HG02759 (cell line): Measurements from ENCODE around the gene KRT14.
"Not testable (repeated sequence)": the region's sequence is repeated elsewhere in the genome, so short reads cannot be mapped to it uniquely, and the experiment has no call there.

Source experiments
- ATAC-seq: cut with Tn5 transposase; IDR thresholded peaks from one replicate; pipeline ENCODE4 v1.9.1; 2021; ENCODE audit warnings: mild to moderate bottlenecking, moderate library complexity; ENCODE audit not compliant: unreplicated experiment

KRT14 gene

DNA sequence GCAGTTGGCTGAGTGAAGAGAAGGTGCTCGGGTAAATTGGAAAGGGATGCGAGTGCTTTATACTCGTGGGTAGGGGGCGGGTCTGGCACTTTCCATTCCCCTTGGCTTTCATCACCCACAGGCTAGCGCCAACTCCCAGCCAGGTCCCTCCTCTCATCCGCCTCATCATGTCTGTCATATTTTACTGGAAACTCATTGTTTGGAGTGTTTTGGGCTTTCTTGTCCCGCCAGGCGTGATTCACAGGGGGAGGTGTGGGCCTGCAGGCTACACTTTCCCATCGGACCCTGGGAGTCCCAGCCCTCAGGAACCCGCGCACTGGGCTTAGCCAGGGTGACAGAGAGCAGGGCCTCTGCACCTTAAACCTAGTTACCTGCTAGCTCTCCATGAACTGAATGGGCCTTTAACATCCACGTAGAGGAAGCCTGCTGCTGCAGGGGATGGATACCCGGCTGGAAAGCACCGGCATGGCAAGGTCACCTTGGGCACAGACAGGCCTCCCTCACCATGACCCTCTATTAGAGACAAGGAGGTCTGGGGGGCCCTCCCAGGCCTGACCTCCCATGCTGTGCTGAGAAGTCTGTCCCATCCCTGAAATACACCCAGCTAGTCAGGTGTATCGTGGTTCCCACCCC is at the start of gene KRT14:
KRT14 (minus strand) TSS at position 33 of the 633 bp plus-strand sequence. CDS start 61 bp downstream, outside the sequence.
- no peak for ATAC-seq

DNA sequence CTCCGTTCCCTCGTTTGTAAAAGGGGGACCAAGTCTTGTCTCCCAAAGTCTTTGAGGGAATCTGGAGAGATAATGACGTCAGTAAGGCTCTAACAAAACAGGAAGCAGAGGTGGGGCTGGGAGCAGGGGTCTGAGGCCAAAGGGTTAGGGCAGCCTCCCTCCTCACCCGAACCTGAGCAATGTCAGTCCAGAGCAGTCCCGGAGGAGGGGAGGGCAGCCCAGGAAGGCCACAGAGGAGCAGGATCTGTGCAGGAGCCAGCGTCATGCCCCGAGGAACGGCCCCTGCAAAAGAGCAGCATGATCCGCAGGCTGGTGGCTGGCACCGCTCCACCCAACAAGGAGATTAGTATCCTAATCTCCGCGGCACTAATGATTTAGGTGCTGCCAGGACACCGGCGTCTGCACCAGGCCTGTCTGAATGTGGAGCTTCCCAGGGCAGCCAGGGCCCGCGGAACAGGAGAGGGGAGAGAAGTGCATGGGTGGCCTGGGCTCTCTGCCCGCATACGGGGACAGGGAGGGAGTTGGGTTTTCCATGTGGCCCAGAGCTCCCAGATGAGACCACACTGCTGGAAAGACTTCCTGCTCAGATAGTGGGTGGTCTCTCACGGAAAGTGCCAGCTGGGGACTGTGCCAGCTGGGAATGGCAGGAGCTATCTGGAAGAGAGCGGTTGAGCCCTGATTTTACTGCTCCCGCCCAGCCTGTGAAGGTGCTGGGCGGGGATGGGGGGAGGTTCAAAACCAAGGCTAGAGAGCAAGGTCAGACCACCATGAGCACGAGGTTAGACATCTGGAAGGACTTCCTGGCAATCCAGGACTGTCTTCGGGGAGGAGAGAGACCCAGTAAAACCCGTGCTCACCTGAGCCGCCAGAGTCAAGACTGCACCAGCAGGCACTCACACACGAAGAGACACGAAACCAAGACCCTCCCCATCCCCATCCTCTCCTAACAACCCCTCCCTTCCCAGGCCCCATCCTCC is 48.7 kb upstream of the KRT14 start:
- no peak for ATAC-seq

DNA sequence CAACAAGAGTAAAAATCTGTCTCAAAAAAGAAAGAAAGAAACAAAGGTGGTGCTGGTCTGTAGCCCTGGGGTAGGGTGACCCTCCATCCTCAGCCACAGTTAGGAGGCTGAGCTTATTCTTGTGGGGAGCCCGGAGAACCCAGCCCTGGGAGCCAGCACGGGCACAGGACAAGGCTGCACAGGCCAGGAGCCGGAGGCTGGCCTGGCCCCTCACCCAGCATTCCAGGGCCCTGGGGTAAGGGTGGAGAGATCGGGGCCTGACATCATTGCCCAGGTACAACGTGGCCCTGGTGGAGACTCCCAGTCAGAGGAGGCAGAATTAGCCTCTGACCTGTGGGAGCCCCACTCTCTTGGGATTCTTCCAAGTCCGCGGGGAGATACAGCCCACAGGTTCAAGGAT is 47.9 kb upstream of the KRT14 start:
- ATAC-seq: no peak

DNA sequence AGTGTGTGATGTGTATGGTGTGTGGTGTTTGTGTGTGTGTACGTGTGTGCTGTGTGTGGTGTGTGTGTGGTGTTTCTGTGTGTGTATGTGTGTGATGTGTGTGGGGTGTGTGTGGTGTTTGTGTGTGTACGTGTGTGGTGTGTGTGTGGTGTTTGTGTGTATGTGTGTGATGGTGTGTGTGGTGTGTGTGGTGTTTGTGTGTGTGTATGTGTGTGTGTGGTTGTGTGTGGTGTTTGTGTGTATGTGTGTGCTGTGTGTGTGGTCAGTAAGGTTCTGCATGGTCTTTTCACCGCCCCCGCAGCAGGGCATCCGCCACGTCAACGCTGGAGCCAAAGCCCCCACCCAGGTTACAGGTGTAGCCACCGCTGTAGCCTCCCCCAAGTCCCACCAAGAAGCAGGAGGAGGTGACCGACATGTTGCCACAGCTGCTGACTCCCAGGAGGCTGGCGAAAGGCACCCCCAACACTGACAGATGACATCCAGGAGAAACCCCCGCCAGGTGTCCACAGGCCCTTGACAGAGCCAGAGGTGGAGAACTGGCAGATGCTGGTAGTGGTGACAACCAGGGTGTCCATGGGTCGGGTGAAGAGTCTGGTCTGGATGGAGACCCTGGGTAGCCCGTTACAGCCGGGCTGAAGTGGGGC is 47.0 kb upstream of the KRT14 start:
- no peak for ATAC-seq

DNA sequence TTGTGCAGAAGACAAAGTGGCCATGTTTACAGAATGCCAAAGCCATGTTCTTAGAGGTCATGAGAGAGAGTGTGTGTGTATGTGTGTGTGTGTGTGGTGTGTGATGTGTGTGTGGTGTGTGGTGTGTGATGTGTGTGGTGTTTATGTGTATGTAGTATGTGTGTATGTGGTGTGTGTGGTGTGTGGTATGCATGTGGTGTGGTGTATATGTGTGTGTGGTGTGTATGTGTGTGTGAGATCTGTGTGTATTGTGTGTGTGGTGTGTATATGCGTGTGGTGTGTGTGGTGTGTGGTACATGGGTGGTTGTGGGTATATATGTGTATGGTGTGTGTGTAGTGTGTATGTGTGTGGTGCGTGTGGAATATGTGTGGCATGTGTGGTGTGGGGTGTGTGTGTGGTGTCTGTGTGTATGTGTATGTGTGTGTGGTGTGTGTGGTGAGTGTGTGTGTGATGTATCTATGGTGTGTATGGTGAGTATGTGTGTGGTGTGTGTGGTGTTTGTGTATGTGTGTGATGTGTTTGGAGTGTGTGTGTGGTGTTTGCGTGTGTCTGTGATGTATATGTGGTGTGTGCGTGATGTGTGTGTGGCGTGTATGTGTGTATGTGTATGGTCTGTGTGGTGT is 45.9 kb upstream of the KRT14 start:
- no peak for ATAC-seq

DNA sequence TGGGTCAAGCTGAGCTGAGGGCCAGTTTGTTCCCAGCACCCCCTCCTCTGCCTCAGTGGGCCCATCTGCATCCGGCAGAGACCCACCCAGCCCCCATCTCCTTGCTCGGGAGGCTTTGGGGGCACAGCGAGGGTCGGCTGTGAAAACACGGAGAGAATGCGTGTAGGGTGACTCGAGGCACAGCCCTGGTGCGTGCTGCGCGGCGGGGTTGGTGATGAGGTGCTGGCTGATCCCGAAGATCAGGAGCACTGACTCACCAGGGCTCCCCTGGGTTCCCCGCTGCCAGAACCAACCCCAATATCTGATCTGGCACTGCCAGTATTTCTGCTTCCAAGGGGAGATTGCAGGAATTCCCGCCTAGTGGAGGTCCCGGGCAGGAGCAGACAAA is 45.2 kb upstream of the KRT14 start:
- no peak for ATAC-seq

DNA sequence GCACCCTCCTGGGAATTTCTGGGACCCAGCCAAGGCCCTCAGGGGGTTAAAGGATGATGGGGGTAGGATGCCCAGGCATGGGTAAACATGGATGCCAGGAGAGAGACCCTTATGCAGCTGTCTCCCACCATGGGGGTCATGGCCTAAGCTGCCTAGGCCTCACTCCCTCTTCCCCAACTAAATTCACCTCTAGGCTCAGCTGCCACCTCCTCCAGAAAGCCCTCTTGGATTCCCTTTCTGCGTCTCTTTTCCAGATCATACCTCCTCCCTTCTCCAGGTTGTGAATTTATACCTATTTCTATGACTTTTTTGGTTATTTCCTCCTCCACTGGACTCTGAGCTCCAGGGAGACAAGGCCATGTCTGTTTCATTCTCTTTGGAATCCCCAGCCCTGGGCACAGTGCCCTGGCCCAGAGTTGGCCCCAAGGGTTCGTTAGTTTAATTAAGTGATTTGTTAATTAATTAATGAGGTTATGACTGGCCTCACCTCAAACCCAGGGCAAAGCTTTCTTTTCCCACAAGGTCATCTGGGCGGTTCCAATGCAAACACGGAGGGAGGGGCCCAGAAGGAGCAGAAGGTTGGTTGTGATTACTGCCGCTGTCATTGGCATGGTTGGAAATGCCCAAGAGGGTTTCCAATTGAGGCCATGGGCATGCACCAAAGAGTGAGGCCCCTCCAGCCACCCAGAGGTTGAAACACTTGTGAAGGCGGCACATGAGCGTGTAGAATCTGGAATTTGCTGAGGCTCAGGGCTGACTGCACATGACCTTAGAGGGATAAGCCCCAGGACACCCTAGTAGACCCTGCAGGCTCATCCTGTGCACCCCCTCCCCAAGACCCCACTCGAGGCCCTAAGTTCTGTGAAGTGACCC is 44.6 kb upstream of the KRT14 start:
- ATAC-seq: no peak

DNA sequence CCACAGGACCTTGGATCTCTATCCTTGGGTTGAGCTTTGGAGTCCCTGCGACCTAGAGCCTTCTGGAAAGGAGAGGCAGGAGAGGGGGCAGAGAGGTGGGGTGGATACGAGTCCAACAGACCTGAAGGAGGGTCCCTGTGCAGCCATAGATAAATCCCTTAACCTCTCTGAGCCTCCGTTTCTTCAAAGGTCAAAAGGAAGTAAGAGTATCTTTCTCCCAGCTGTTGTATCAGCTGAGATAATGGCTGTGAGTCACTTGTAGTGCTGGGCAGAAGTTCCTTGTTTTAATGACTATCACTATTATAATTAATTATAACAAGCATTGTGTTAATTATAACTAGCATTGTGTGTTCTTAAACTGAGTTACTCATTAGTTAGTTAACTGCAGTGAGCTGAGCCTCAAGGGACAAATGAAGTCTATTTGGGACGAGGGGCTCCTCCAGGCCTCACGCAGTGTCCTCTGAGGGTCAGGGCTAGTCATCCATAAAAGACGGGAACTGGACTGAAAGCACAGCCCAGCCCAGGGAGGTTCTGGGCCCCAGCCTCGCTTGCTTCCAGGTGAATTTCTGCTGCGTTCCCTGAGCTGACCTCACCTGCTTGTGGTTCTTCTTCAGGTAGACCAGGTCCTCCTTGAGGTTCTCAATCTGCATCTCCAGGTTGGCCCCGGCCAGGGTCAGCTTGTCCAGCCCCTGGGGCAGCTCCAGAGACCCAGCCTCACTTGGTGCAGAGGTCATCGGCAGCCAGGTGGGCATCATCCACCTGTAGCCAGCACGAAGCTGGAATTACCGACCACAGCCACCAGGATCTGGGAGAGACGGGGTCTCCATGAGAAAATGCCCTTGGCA is 43.4 kb upstream of the KRT14 start:
- no peak for ATAC-seq

DNA sequence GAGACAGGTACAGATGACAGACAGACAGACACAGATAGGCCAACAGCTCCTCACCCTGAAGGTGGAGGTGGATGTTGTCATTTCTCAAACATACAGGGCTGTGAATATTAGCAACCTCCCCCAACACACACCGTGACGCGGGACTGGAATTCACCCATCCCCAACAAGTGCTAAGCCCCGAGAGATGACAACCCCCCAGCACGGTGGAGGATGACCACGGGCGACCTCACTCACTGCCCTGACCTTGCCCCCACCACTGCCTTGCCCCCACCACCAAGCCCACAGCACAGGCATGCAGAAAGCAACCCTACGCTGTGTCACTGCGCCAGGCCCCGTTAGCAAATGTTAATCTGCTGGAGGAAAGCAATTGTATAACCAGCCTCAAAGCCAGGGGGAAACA is 42.6 kb upstream of the KRT14 start:
- no peak for ATAC-seq

DNA sequence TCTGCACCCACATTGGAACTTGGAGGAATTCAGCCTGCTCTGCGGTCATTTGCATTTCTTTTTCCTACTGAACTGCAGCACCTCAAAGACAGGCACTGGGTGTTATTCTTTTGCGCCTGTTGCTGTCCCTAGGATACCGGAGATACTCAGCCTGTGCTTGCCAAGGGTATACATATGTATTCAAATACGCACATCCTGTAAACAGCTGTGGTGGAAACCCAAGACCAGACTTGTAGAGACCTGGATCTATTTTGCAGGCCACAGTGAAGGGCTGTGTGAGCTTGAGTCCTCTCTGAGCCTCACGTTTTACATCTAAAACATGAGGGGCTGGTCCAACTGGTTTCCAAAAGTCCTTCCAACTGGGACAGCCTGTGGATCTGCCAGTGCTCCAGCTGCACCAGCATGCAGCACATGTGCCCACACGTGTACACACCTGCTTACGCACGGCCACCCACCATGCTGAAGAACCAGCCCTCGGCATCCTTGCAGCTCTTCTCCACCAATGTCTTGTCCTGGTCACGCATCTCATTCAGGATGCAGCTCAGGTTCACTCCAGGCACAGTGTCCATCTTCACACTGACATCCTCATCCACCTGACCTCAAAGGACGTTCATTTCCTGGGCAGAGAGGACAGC is 42.0 kb upstream of the KRT14 start:
- not testable (repeated sequence) for ATAC-seq

DNA sequence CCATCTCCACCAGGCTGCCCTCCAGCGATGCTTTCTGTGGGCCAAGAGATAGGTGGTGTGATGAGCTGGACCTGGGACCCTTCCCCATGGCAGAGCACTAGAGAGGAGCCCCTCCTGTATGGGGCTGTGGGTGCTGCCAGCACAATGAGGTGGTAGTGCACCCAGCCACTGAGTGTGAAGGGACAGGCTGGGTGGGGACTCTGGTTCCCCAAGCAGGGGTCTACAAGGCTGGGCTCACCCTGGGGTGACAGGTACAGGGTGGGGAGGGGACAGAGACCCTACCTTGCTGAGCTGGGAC is 41.3 kb upstream of the KRT14 start:
- ATAC-seq: not testable (repeated sequence)

DNA sequence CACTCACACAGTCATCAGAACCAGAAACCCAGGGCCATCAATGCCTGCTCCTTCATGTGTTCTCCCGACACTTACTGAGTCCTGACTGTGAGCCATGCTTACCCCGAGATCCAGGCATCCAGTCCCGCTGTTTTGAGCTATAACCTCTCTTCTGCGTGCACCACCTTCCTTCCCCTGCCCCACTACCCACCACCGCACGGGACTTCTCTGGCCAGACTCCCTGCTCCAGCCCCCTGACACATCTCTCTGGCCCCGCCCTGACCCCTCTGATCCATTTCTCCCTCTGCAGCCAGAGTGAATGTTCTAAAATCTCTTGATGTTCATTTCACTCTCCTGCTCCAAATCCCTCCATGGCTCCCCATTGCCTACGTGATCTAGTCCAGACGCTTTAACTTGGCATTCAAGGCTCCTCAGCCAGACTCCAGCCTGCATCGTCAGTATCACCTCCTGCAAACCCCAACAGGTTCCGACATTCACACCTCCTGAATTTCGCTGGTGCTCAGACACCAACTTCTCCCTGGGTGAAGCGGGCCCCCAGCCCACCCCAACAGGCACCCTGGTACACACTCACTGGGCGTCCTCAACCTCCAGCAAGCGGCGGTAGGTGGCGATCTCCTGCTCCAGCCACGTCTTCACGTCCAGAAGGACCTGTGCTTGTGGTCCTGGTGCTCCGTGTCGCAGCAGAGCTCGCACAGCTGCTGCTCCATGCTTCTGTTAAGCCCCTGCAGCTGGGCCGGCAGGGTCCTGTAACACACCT is 40.8 kb upstream of the KRT14 start:
- ATAC-seq: no peak

DNA sequence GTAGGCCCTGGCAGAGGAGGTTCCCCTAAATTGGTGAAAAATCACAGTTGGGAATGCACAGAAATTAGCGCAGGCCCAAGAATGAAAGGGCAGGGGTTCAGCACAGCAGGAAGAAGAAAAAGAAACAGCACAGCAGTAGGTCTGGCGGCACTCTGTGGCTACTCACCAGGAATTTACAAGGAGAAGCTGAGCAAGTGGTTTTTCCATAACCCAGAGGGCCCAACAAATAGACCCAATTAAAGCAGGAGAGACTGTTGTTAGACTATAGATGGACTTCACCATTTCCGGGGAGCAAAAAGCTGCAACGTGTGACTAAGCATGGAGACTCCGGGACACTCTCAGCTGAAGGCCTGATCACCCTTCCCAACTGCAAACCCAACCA is 40.2 kb upstream of the KRT14 start:
- ATAC-seq: not testable (repeated sequence)

DNA sequence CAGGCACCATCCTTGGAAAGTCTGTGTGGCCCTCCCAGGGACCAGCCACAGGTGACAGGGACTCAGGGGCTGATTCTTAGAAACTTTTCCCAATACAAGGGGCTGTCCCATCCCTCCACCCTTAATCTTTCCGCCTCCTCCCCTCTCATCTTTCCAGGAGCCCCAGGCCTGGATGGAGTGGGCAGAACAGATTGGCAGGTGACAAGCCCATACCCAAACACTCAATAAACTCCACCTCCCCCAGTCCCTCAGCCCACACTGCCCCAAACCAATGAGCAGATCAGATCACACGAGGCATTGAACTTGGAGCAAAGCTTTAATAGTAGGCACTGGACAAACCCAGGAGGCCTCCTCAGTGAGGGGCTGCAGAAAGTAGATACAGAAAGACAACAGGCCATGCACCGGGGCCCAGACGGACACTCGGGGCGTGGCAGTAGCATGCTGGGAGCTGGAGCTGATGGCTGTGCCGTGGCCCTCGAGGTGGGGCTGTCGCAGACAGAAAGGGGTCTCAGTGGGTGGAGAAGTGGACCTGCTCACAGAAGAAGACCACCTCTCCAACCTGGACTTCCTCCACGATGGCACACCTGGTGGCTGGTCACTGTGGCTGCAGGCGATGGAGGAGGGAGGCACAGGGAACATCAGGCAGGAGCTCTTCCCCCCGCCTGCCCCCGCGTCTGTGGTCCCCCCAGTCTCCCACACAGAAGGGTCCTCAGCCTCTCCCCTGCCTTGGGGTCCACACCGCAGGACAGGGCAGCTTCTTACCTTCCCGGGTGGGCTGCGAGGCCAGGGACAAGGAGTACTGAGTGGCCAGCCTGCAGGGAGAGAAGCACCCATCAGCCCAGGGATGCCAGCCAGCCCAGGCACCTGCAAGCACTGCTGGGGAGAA is 39.6 kb upstream of the KRT14 start:
- not testable (repeated sequence) for ATAC-seq

DNA sequence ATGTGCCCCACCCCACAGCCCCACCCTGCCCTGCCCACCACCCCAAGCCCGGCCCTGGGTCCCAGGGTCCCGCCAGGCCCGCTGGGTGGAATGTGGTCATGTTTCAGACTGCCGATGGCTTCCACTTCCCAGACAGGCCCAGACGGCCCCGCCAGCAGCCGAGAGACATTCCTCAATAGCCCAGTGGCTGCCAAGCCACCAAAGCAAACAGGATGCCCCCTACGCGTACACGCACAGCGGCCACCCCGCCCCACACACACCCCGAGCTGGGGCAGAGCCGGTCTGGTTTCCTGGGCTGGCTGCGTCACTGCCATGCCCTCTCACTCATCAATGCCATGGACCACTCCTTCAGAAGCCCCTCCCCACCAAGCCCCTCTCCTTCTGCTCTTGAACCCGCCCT is 38.9 kb upstream of the KRT14 start:
- no peak for ATAC-seq

DNA sequence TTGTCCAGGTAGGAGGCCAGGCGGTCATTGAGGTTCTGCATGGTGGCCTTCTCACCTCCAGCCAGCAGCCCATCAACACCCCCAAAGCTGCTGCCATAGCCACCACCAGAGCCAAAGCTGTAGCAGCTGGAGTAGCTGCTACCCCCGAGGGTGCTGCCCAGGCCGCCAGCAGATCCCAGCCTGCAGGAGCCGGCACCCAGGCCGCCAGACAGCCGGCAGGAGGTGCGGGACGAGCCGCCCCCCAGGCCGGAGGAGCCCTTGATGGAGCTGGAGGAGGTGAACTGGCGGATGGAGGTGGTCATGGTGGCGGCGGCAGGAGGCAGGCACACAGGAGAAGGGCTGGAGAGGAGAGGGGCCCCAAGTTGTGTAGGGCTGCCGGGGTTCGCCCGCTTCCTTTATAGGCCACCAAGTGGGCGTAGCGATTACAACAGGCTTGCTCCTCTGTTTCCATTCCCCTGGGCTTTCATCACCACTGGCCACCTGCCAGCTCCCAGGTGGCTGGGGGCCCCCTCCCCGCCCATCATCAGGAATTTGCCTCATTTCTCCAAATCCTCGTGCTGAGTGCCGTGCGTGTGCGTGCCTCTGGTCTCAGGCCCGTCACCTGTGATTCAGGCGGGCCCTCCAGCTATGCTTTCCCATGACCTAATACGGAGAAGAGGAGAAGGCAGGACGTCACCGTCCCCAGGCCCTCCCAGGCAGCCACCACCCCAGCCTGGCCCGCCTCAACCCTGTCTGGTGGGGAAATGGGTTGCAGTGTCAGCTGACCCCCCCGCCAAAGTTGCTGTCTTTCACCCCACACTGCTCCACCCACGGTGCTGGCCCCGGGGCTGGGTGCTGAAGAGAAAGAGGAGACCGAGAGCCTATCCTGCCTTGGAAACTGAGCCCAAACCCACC is 37.8 kb upstream of the KRT14 start, which contains the start of gene KRT17:
KRT17 (minus strand) TSS at position 368 of the 894 bp plus-strand sequence; CDS start at position 302, 66 bp downstream.
- ATAC-seq: no peak
